Tibial artery (tissue), 4 donors: ENCODE data around the gene MSH3.

Experiments
- DNase-seq, 2 donors: peaks; one replicate each; pipeline ENCODE4 v3.0.0-alpha.2; 2019
- H3K27ac ChIP-seq, 2 donors: fragments of 200-600 bp; sonication (generic) in 1 of 2; 1 replicate in 1 of 2; 2 replicates in 1 of 2; pipeline ENCODE4 v1.5.1; 2018 to 2019; ENCODE audit warnings: mild to moderate bottlenecking in 1 of 2
- H3K27me3 ChIP-seq, 2 donors: fragments of 200-600 bp; sonication (generic) in 1 of 2; one replicate each; pipeline versions ENCODE4 v1.5.1 to v1.6.0; 2016 to 2019
- H3K36me3 ChIP-seq, 3 donors: fragments of 200-600 bp; sonication (generic) in 2 of 3; one replicate each; pipeline ENCODE4 v1.5.1; 2016 to 2019; ENCODE audit warnings: mild to moderate bottlenecking in 2 of 3
- H3K4me1 ChIP-seq, 4 donors: fragments of 200-600 bp; sonication (generic) in 2 of 4; 1 replicate in 3 of 4; 2 replicates in 1 of 4; pipeline ENCODE4 v1.5.1; 2016 to 2019
- H3K4me3 ChIP-seq, 2 donors: fragments of 200-600 bp; sonication (generic) in 1 of 2; 1 replicate in 1 of 2; 2 replicates in 1 of 2; pipeline ENCODE4 v1.5.1; 2018 to 2019; ENCODE audit warnings: mild to moderate bottlenecking in 2 of 2
- H3K9me3 ChIP-seq, 3 donors: fragments of 200-600 bp; sonication (generic) in 1 of 3; one replicate each; pipeline ENCODE4 v1.5.1; 2016 to 2019
- CTCF ChIP-seq, 2 experiments: fragments of 200-600 bp in 1 of 2; fragments of 450-650 bp in 1 of 2; IDR thresholded peaks; one replicate each; pipeline ENCODE4 v1.5.1; 2017 to 2019; ENCODE audit warnings: antibody characterized with exemption in 2 of 2, mild to moderate bottlenecking in 1 of 2, moderate library complexity in 1 of 2
- intact Hi-C: fragments of 100-400 bp; cut with DNase I; formaldehyde crosslinking; loops from one replicate; pipeline ENCODE4 v1.15.0; 2023; ENCODE audit warnings: low total_unique reads

MSH3 gene

GRCh38 chr5:80698369-80698768 is 43.9 kb downstream of the MSH3 start:
- no peak for TF ChIP-seq CTCF (IDR thresholded peaks at IDR 0.05)
- no peak for DNase-seq
- Histone ChIP-seq H3K4me3 (no peak overlapping the region), H3K27me3 (no peaks in the 10 kb centered on the region), H3K27ac (no peak overlapping the region), H3K36me3 (peaks cover 5 to 29% (median 9%) of the 10 kb centered on the region in 3 donors), H3K4me1 (no peaks in the 10 kb centered on the region), H3K9me3 (no peaks in the 10 kb centered on the region)
- intact Hi-C loops = no loop called here

- intact Hi-C loops = no loop called here
- no peaks in the 10 kb centered on the region for H3K4me1 ChIP-seq
- no peaks in the 10 kb centered on the region for H3K9me3 ChIP-seq
- TF ChIP-seq CTCF (IDR thresholded peaks at IDR 0.05) = no peak
- H3K27me3 ChIP-seq = no peaks in the 10 kb centered on the region
- no peak overlapping the region for H3K27ac ChIP-seq
- no peak overlapping the region for H3K4me3 ChIP-seq
- peaks cover 5 to 27% (median 11%) of the 10 kb centered on the region in 3 donors for H3K36me3 ChIP-seq
- DNase-seq = no peak
Measured at GRCh38 chr5:80701597-80701996, 47.1 kb downstream of the MSH3 start.

- intact Hi-C loops = no loop called here
- H3K4me3 ChIP-seq = no peak overlapping the region
- no peaks in the 10 kb centered on the region for H3K9me3 ChIP-seq
- TF ChIP-seq CTCF (IDR thresholded peaks at IDR 0.05) = no peak
- peaks cover 0 to 8% (median 0%) of the 10 kb centered on the region in 4 donors for H3K4me1 ChIP-seq
- peaks cover 0 to 27% (median 11%) of the 10 kb centered on the region in 3 donors for H3K36me3 ChIP-seq
- H3K27me3 ChIP-seq = no peaks in the 10 kb centered on the region
- H3K27ac ChIP-seq = no peak overlapping the region
- no peak for DNase-seq
Measured at GRCh38 chr5:80703291-80703690, 48.8 kb downstream of the MSH3 start.

- Histone ChIP-seq H3K9me3 (no peaks in the 10 kb centered on the region), H3K4me3 (no peak overlapping the region), H3K36me3 (peaks cover 0 to 32% (median 13%) of the 10 kb centered on the region in 3 donors), H3K27ac (no peak overlapping the region), H3K27me3 (no peaks in the 10 kb centered on the region), H3K4me1 (peaks cover 0 to 8% (median 0%) of the 10 kb centered on the region in 4 donors)
- no peak for DNase-seq
- TF ChIP-seq CTCF (IDR thresholded peaks at IDR 0.05) = no peak
- intact Hi-C loops = no loop called here
Measured at GRCh38 chr5:80703747-80704146, 49.3 kb downstream of the MSH3 start.

- Histone ChIP-seq H3K9me3 (no peaks in the 10 kb centered on the region), H3K27ac (no peak overlapping the region), H3K4me1 (peaks cover 0 to 8% (median 0%) of the 10 kb centered on the region in 4 donors), H3K4me3 (no peak overlapping the region), H3K27me3 (no peaks in the 10 kb centered on the region), H3K36me3 (peaks cover 0 to 36% (median 18%) of the 10 kb centered on the region in 3 donors)
- intact Hi-C loops = no loop called here
- TF ChIP-seq CTCF (IDR thresholded peaks at IDR 0.05) = no peak
- no peak for DNase-seq
Measured at GRCh38 chr5:80704221-80704620, 49.8 kb downstream of the MSH3 start.

GRCh38 chr5:80705216-80705769 is 50.8 kb downstream of the MSH3 start:
- Histone ChIP-seq H3K27ac (no peak overlapping the region), H3K9me3 (no peaks in the 10 kb centered on the region), H3K27me3 (no peaks in the 10 kb centered on the region), H3K4me3 (no peak overlapping the region), H3K36me3 (peaks cover 0 to 42% (median 20%) of the 10 kb centered on the region in 3 donors), H3K4me1 (peaks cover 0 to 8% (median 0%) of the 10 kb centered on the region in 4 donors)
- no peak for DNase-seq
- TF ChIP-seq CTCF (IDR thresholded peaks at IDR 0.05) = no peak
- intact Hi-C loops = no loop called here
